ENCODE measurements around the gene IGSF10.

The IGSF10 gene

GRCh38 chr3:151419806-151420205 is 41.1 kb downstream of the IGSF10 start:
- no peak for DNase-seq (ENCODE audit: low read depth)

- DNase-seq (ENCODE audit: low read depth), result no peak
These were observed 45.6 kb downstream of the IGSF10 start for GRCh38 chr3:151415289-151415688.

- no peak for DNase-seq (ENCODE audit: low read depth)
These were observed 47.9 kb downstream of the IGSF10 start for GRCh38 chr3:151412989-151413388.

Measured in amniotic epithelial cell (primary cell).